GM21447 (cell line): ENCODE results near the gene M1AP.

Experiments
- ATAC-seq: cut with Tn5 transposase; IDR thresholded peaks from one replicate; pipeline ENCODE4 v1.9.1; 2021; ENCODE audit not compliant: unreplicated experiment

Gene M1AP

GRCh38 chr2:74599676-74600075 is 48.5 kb downstream of the M1AP start:
- no peak for ATAC-seq

- ATAC-seq: no peak
Observed at GRCh38 chr2:74597410-74597809, 50.7 kb downstream of the M1AP start.

GRCh38 chr2:74596584-74596983 is 51.5 kb downstream of the M1AP start:
- ATAC-seq: no peak

GRCh38 chr2:74593826-74594772 is 54.0 kb downstream of the M1AP start:
- no peak for ATAC-seq

GRCh38 chr2:74588664-74589063 is 59.5 kb downstream of the M1AP start:
- no peak for ATAC-seq

GRCh38 chr2:74587664-74588277 is 60.4 kb downstream of the M1AP start:
- peak; percentile 58 for ATAC-seq

- ATAC-seq: no peak
Observed at GRCh38 chr2:74585406-74586185, 62.5 kb downstream of the M1AP start.

- ATAC-seq: peak; percentile 54
Observed at GRCh38 chr2:74584088-74584645, 64.0 kb downstream of the M1AP start.

- no peak for ATAC-seq
Observed at GRCh38 chr2:74583504-74583903, 64.6 kb downstream of the M1AP start.

GRCh38 chr2:74582184-74582583 is 65.9 kb downstream of the M1AP start:
- ATAC-seq: no peak

- no peak for ATAC-seq
Observed at GRCh38 chr2:74581463-74581862, 66.7 kb downstream of the M1AP start.

GRCh38 chr2:74578408-74578807 is 69.7 kb downstream of the M1AP start:
- peak; percentile 56 for ATAC-seq

GRCh38 chr2:74577448-74577847 is 70.7 kb downstream of the M1AP start:
- no peak for ATAC-seq

- ATAC-seq: no peak
Observed at GRCh38 chr2:74576863-74577229, 71.3 kb downstream of the M1AP start.

- no peak for ATAC-seq
Observed at GRCh38 chr2:74576211-74576862, 71.8 kb downstream of the M1AP start.

GRCh38 chr2:74575320-74575719 is 72.8 kb downstream of the M1AP start:
- no peak for ATAC-seq

- peak; percentile 56 for ATAC-seq
Observed at GRCh38 chr2:74573747-74574562, 74.2 kb downstream of the M1AP start.

- no peak for ATAC-seq
Observed at GRCh38 chr2:74572178-74572925, 75.8 kb downstream of the M1AP start.

- peak; percentile 64 for ATAC-seq
Observed at GRCh38 chr2:74571058-74571457, 77.1 kb downstream of the M1AP start.
